ENCODE measurements around the gene OCA2.

DNA sequence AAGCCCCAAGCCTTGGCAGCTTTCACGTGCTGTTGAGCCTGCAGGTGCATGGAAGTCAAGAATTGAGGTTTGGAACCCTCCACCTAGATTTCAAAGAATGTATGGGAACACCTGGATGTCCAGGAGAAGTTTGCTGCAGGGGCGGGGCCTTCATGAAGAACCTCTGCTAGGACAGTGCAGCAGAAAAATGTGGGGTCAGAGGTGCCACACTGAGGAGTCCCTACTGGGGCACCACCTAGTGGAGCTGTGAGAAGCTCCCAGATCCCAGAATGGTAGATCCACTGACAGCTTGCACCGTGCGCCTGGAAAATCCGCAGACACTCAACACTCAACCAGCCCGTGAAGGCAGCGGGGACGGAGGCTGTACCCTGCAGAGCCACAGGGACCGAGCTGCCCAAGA lies 201.6 kb downstream of the OCA2 start:
- TF ChIP-seq, protein P1, sequence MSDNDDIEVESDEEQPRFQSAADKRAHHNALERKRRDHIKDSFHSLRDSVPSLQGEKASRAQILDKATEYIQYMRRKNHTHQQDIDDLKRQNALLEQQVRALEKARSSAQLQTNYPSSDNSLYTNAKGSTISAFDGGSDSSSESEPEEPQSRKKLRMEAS (IDR thresholded peaks at IDR 0.05), result no peak
- no peak for TF ChIP-seq USF1 (IDR thresholded peaks at IDR 0.05)
- TF ChIP-seq YY1 (IDR thresholded peaks at IDR 0.05; ENCODE audit: low read depth), result no peak
- no peak for TF ChIP-seq CREB1 (IDR thresholded peaks at IDR 0.05; ENCODE audit: low read depth)
